Common myeloid progenitor, CD34-positive (primary cell): ENCODE results near the gene KRT7.

Source experiments
- CTCF ChIA-PET: fragments of 350-600 bp; sonication (Branson Sonifier 250); formaldehyde crosslinking; loops from one replicate; lab custom pipeline; 2021; ENCODE audit warnings: antibody characterized with exemption; lab: Charles Lee
- POLR2A ChIA-PET: fragments of 350-600 bp; sonication (Branson Sonifier 250); formaldehyde crosslinking; loops from one replicate; lab custom pipeline; 2021; ENCODE audit warnings: antibody characterized with exemption; lab: Charles Lee
- DNase-seq, 3 donors: peaks; one replicate each; pipeline versions ENCODE4 v3.0.0 to v3.0.0-alpha.2; 2013
- H3K27ac ChIP-seq, 2 experiments: 1 replicate in 1 of 2; 2 replicates in 1 of 2; pipeline ENCODE4 v1.7.0; 2013; ENCODE audit warnings: inconsistent platforms in 2 of 2, low read length in 2 of 2, mild to moderate bottlenecking in 2 of 2, low read depth in 1 of 2, moderate library complexity in 1 of 2; ENCODE audit not compliant: severe bottlenecking in 2 of 2, insufficient read depth in 1 of 2, poor library complexity in 1 of 2
- H3K27me3 ChIP-seq, 5 experiments: replicated peaks in 2 of 5; 1 replicate in 3 of 5; 2 replicates in 2 of 5; pipeline versions ENCODE4 v1.6.1 to v1.7.0; 2013; ENCODE audit warnings: low read length in 4 of 5, mild to moderate bottlenecking in 2 of 5, moderate library complexity in 2 of 5, inconsistent platforms in 1 of 5; ENCODE audit not compliant: insufficient read depth in 5 of 5, control insufficient read depth in 4 of 5
- H3K36me3 ChIP-seq, 4 experiments: 1 replicate in 2 of 4; 2 replicates in 2 of 4; pipeline versions ENCODE4 v1.6.1 to v1.7.0; 2013; ENCODE audit warnings: low read length in 3 of 4, control low read depth in 1 of 4, mild to moderate bottlenecking in 1 of 4; ENCODE audit not compliant: control insufficient read depth in 4 of 4, insufficient read depth in 4 of 4
- H3K4me1 ChIP-seq, 4 experiments: 1 replicate in 3 of 4; 2 replicates in 1 of 4; pipeline versions ENCODE4 v1.6.1 to v1.7.1; 2013; ENCODE audit warnings: low read length in 3 of 4, mild to moderate bottlenecking in 3 of 4, control low read depth in 1 of 4, inconsistent platforms in 1 of 4, moderate library complexity in 1 of 4; ENCODE audit not compliant: control insufficient read depth in 4 of 4, insufficient read depth in 4 of 4; ENCODE audit errors: control extremely low read depth in 1 of 4
- H3K4me3 ChIP-seq, 7 experiments: 1 replicate in 4 of 7; 2 replicates in 3 of 7; pipeline versions ENCODE4 v1.5.1 to v1.7.0; 2013; ENCODE audit warnings: mild to moderate bottlenecking in 7 of 7, low read length in 6 of 7, moderate library complexity in 6 of 7, inconsistent platforms in 2 of 7, low read depth in 2 of 7, control low read depth in 1 of 7; ENCODE audit not compliant: insufficient read depth in 4 of 7, control insufficient read depth in 1 of 7; ENCODE audit errors: extremely low read depth in 1 of 7
- H3K9me3 ChIP-seq, 5 experiments: 1 replicate in 4 of 5; 2 replicates in 1 of 5; pipeline versions ENCODE4 v1.6.1 to v1.7.1; 2013; ENCODE audit warnings: low read length in 4 of 5, mild to moderate bottlenecking in 2 of 5, inconsistent platforms in 1 of 5, low read depth in 1 of 5, moderate library complexity in 1 of 5; ENCODE audit not compliant: control insufficient read depth in 4 of 5, insufficient read depth in 2 of 5; ENCODE audit errors: control extremely low read depth in 1 of 5
- WGBS: methylation state at CpG from one replicate; pipeline ENCODE4 v1.1.5; 2013; ENCODE audit not compliant: insufficient coverage; 5-methylcytosine and 5-hydroxymethylcytosine counted together

The KRT7 gene

GRCh38 chr12:52233462-52234207 lies 592 bp downstream of the KRT7 start:
- Histone ChIP-seq H3K27me3 (peaks cover 0 to 63% (median 24%) of the 10 kb centered on the region in 5 experiments), H3K4me1 (peaks cover 0 to 8% (median 1%) of the 10 kb centered on the region in 4 experiments), H3K4me3 (no peak overlapping the region), H3K9me3 (no peaks in the 10 kb centered on the region), H3K27ac (no peak overlapping the region), H3K36me3 (no peaks in the 10 kb centered on the region)
- DNase-seq, result no peak
- ChIA-PET CTCF (interaction anchor here (1.0 to 1.7 kb wide), 3 partner anchors 10 to 78 kb away, joined by 3 to 4 read pairs (median 4); no protein-coding TSS in a partner anchor), POLR2A (interaction anchor here (0.6 kb wide), 1 partner anchor 645 kb away, joined by 3 read pairs; no protein-coding TSS in a partner anchor)
- 12% methylated on average over 27 of the region's 40 CpGs for WGBS

DNA sequence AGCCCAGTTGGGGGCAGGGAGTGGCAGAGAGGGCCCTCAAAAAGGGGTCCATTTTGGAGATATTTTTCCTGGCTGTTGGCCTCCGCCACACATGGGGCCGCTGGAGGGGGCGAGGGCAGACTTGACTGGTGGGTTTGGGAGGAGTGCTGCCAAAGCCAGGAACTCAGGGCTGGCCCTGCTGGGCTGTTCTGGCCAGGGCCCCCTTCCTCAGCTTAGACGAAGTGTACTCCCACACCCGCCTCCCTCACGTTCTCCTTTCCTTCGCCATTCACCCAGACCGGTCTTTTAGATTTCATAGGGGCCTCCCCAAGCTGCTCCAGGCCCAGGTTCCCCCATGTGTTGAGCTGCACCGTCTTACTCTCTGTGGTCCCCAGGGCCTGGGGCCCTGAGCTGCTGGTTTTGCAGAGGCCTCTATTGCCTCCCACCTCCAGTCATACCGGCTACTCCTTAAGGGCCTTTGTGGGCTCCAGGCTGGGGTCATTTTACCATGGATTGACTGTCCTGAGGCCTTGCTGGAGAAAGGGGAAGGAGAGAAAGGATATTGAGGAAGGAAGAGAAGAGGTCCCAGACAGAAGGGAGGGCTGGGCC lies 1.3 kb downstream of the KRT7 start:
- Histone ChIP-seq H3K27me3 (peaks cover 0 to 62% (median 24%) of the 10 kb centered on the region in 5 experiments), H3K4me1 (peaks cover 0 to 8% (median 1%) of the 10 kb centered on the region in 4 experiments), H3K27ac (no peak overlapping the region), H3K36me3 (no peaks in the 10 kb centered on the region), H3K9me3 (no peaks in the 10 kb centered on the region), H3K4me3 (no peak overlapping the region)
- WGBS, result 92% methylated on average over 7 of the region's 10 CpGs
- CTCF ChIA-PET, result interaction anchor here (1.0 to 1.7 kb wide), 3 partner anchors 10 to 79 kb away, joined by 3 to 4 read pairs (median 4); no protein-coding TSS in a partner anchor
- DNase-seq, result no peak
- POLR2A ChIA-PET, result interaction anchor here (0.8 kb wide), 1 partner anchor 308 kb away, joined by 3 read pairs; no protein-coding TSS in a partner anchor

GRCh38 chr12:52235001-52235764 lies 2.1 kb downstream of the KRT7 start:
- Histone ChIP-seq H3K4me1 (peaks cover 0 to 8% (median 1%) of the 10 kb centered on the region in 4 experiments), H3K36me3 (no peaks in the 10 kb centered on the region), H3K27me3 (peaks cover 0 to 58% (median 22%) of the 10 kb centered on the region in 5 experiments), H3K4me3 (no peak overlapping the region), H3K9me3 (no peaks in the 10 kb centered on the region), H3K27ac (no peak overlapping the region)
- WGBS, result 98% methylated on average over 10 of the region's 15 CpGs
- ChIA-PET POLR2A (interaction anchor here (0.8 kb wide), 1 partner anchor 309 kb away, joined by 3 read pairs; no protein-coding TSS in a partner anchor), CTCF (interaction anchor here (1.2 to 4.4 kb wide), 5 partner anchors 9 to 80 kb away, joined by 3 to 20 read pairs (median 4); no protein-coding TSS in a partner anchor)
- DNase-seq, result no peak

GRCh38 chr12:52235822-52236361 lies 2.8 kb downstream of the KRT7 start:
- Histone ChIP-seq H3K27me3 (peaks cover 0 to 51% (median 22%) of the 10 kb centered on the region in 5 experiments), H3K4me1 (peaks cover 0 to 8% (median 1%) of the 10 kb centered on the region in 4 experiments), H3K27ac (no peak overlapping the region), H3K9me3 (no peaks in the 10 kb centered on the region), H3K36me3 (no peaks in the 10 kb centered on the region), H3K4me3 (no peak overlapping the region)
- 75% methylated on average over 2 of the region's 4 CpGs for WGBS
- ChIA-PET CTCF (interaction anchor here (1.2 to 4.4 kb wide), 5 partner anchors 8 to 58 kb away, joined by 3 to 20 read pairs (median 5); no protein-coding TSS in a partner anchor), POLR2A (no interaction called here)
- DNase-seq, result no peak

- 100% methylated on average over 1 of the region's 3 CpGs for WGBS
Measured at GRCh38 chr12:52236386-52237050, 3.5 kb downstream of the KRT7 start.

GRCh38 chr12:52238207-52238840 lies 5.3 kb downstream of the KRT7 start:
- Histone ChIP-seq H3K27me3 (peaks cover 0 to 27% (median 5%) of the 10 kb centered on the region in 5 experiments), H3K4me3 (no peak overlapping the region), H3K4me1 (peaks cover 0 to 8% (median 4%) of the 10 kb centered on the region in 4 experiments), H3K9me3 (no peaks in the 10 kb centered on the region), H3K36me3 (no peaks in the 10 kb centered on the region), H3K27ac (no peak overlapping the region)
- no peak for DNase-seq
- ChIA-PET POLR2A (no interaction called here), CTCF (interaction anchor here (0.9 to 4.4 kb wide), 13 partner anchors 9 to 83 kb away, joined by 3 to 20 read pairs (median 4); no protein-coding TSS in a partner anchor)
- WGBS, result 100% methylated on average over 4 of the region's 4 CpGs

More at GRCh38 chr12:52236386-52237050, 3.5 kb downstream of the KRT7 start:
- ChIA-PET POLR2A (no interaction called here), CTCF (interaction anchor here (0.8 to 4.4 kb wide), 7 partner anchors 9 to 88 kb away, joined by 3 to 20 read pairs (median 5); no protein-coding TSS in a partner anchor)
- no peak for DNase-seq
- Histone ChIP-seq H3K36me3 (no peaks in the 10 kb centered on the region), H3K4me3 (no peak overlapping the region), H3K4me1 (peaks cover 0 to 8% (median 1%) of the 10 kb centered on the region in 4 experiments), H3K9me3 (no peaks in the 10 kb centered on the region), H3K27me3 (peaks cover 0 to 45% (median 18%) of the 10 kb centered on the region in 5 experiments), H3K27ac (no peak overlapping the region)
